ENCODE results near the gene GREM2. TPM values are rescaled to one million over a fixed set of nuclear protein-coding genes. Genes with fewer than 3 reads are reported as not detected.

GREM2 gene
- total RNA-seq, 2 donors from 2014 or later = 1.6 TPM

DNA sequence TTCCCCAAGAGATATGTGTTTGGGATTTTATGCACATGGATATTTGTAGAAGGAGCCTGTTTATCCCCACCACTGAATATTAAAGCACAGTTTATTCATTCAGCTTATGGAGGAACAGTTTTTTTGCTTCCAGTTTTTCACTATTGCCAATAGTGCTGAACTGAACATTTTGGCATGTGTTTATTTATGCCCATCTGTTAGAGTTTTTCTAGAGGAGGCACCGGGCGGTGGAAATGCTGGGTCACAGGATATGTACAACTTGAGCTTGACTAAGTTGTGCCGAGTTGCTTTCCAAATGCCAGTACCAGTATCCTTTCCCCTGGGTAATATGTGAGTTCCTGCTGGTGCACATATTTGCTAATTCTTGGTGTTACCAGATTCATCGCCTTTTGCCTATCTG is 111.3 kb downstream of the GREM2 start:
- H3K36me3 ChIP-seq = no peaks in the 10 kb centered on the region
- 87% methylated on average over 4 of the region's 4 CpGs for WGBS
- H3K4me3 ChIP-seq = no peak overlapping the region
- TF ChIP-seq, protein P1, sequence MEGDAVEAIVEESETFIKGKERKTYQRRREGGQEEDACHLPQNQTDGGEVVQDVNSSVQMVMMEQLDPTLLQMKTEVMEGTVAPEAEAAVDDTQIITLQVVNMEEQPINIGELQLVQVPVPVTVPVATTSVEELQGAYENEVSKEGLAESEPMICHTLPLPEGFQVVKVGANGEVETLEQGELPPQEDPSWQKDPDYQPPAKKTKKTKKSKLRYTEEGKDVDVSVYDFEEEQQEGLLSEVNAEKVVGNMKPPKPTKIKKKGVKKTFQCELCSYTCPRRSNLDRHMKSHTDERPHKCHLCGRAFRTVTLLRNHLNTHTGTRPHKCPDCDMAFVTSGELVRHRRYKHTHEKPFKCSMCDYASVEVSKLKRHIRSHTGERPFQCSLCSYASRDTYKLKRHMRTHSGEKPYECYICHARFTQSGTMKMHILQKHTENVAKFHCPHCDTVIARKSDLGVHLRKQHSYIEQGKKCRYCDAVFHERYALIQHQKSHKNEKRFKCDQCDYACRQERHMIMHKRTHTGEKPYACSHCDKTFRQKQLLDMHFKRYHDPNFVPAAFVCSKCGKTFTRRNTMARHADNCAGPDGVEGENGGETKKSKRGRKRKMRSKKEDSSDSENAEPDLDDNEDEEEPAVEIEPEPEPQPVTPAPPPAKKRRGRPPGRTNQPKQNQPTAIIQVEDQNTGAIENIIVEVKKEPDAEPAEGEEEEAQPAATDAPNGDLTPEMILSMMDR (IDR thresholded peaks at IDR 0.05) = no peak
- TF ChIP-seq POLR2A (IDR thresholded peaks at IDR 0.05) (no peak), POLR2AphosphoS5 (IDR thresholded peaks at IDR 0.05) (no peak)
- H3K9me3 ChIP-seq = no peaks in the 10 kb centered on the region
- intact Hi-C loops (cut with DNase I) = no loop called here
- no peaks in the 10 kb centered on the region for H3K4me1 ChIP-seq (replicated peaks)
- no peak overlapping the region for H3K27ac ChIP-seq
- no peaks in the 10 kb centered on the region for H3K27me3 ChIP-seq (replicated peaks; ENCODE audit: insufficient read depth)
- no peak for DNase-seq (ENCODE audit: low spot score)

DNA sequence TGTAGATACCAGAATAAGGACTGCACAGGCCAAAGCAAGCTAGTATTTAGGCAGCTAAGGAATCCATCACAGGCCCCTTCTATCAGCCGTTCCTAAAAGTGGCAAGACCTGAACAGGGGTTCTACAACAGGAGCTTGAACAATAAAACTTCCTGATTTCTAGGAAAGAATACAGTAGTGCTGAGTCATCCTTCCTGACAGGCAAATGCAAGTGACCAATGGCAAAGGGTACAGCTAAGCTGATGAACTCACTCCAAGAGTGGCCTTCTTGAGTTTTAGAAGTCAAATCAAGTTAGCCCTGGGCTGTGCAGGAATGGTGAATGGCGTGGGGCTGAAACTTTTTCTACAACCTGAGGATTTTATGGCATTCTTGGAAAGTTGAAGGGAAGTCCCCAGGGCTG is 112.9 kb downstream of the GREM2 start:
- no peak for DNase-seq (ENCODE audit: low spot score)
- intact Hi-C loops (cut with DNase I) = no loop called here
- Histone ChIP-seq H3K27ac (no peak overlapping the region), H3K4me3 (no peak overlapping the region), H3K36me3 (no peaks in the 10 kb centered on the region), H3K4me1 (replicated peaks) (no peaks in the 10 kb centered on the region), H3K27me3 (replicated peaks; ENCODE audit: insufficient read depth) (no peaks in the 10 kb centered on the region), H3K9me3 (no peaks in the 10 kb centered on the region)
- TF ChIP-seq POLR2AphosphoS5 (IDR thresholded peaks at IDR 0.05) = no peak
- no peak for TF ChIP-seq POLR2A (IDR thresholded peaks at IDR 0.05)
- TF ChIP-seq, protein P1 (IDR thresholded peaks at IDR 0.05) = no peak
- WGBS = 56% methylated on average over 2 of the region's 2 CpGs

DNA sequence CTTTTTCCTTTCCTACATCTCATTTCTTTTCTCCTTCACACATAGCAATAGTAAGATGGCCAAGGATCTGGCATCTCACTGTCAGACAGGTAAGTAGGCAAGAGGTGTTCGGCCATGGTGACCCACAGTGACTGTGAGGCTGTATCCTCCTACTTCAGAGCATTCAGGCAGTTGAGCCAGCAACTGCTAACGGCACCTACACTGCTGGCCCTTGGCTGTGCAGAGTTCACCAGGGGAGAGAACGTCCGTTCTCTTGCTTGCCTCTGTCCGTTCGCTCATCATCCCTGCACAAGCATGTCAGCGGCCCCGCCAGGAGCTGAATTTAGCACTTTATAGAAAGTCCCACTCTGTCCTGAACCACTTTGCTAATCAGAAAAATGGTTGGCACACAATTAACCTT is 113.6 kb downstream of the GREM2 start:
- TF ChIP-seq, protein P1 (IDR thresholded peaks at IDR 0.05) = no peak
- TF ChIP-seq POLR2A (IDR thresholded peaks at IDR 0.05) = no peak
- no peak for TF ChIP-seq POLR2AphosphoS5 (IDR thresholded peaks at IDR 0.05)
- H3K27me3 ChIP-seq (replicated peaks; ENCODE audit: insufficient read depth) = no peaks in the 10 kb centered on the region
- no peak for DNase-seq (ENCODE audit: low spot score)
- H3K27ac ChIP-seq = no peak overlapping the region
- no peaks in the 10 kb centered on the region for H3K4me1 ChIP-seq (replicated peaks)
- no peaks in the 10 kb centered on the region for H3K9me3 ChIP-seq
- WGBS = 81% methylated on average over 8 of the region's 8 CpGs
- intact Hi-C loops (cut with DNase I) = no loop called here
- no peak overlapping the region for H3K4me3 ChIP-seq
- H3K36me3 ChIP-seq = no peaks in the 10 kb centered on the region

- H3K4me1 ChIP-seq (replicated peaks) = no peaks in the 10 kb centered on the region
- H3K27ac ChIP-seq = no peak overlapping the region
- H3K36me3 ChIP-seq = no peaks in the 10 kb centered on the region
- intact Hi-C loops (cut with DNase I) = no loop called here
- TF ChIP-seq POLR2A (IDR thresholded peaks at IDR 0.05) (no peak), POLR2AphosphoS5 (IDR thresholded peaks at IDR 0.05) (no peak)
- TF ChIP-seq, protein P1 (IDR thresholded peaks at IDR 0.05) = no peak
- no peak overlapping the region for H3K4me3 ChIP-seq
- 79% methylated on average over 4 of the region's 4 CpGs for WGBS
- no peak for DNase-seq (ENCODE audit: low spot score)
- H3K27me3 ChIP-seq (replicated peaks; ENCODE audit: insufficient read depth) = no peaks in the 10 kb centered on the region
- H3K9me3 ChIP-seq = no peaks in the 10 kb centered on the region
Observed at GRCh38 chr1:240497908-240498307, 114.0 kb downstream of the GREM2 start.

- Histone ChIP-seq H3K9me3 (no peaks in the 10 kb centered on the region), H3K4me3 (no peak overlapping the region), H3K4me1 (replicated peaks) (no peaks in the 10 kb centered on the region), H3K27ac (no peak overlapping the region), H3K36me3 (no peaks in the 10 kb centered on the region), H3K27me3 (replicated peaks; ENCODE audit: insufficient read depth) (no peaks in the 10 kb centered on the region)
- DNase-seq (ENCODE audit: low spot score) = no peak
- WGBS = 93% methylated on average over 5 of the region's 5 CpGs
- TF ChIP-seq POLR2AphosphoS5 (IDR thresholded peaks at IDR 0.05) (no peak), POLR2A (IDR thresholded peaks at IDR 0.05) (no peak)
- TF ChIP-seq, protein P1 (IDR thresholded peaks at IDR 0.05) = no peak
- intact Hi-C loops (cut with DNase I) = no loop called here
Observed at GRCh38 chr1:240496941-240497340, 115.0 kb downstream of the GREM2 start.

Measured in prostate gland (tissue), 2 donors.